Thyroid gland (tissue), 4 donors: ENCODE data around the gene CTSE. TPM values are rescaled to one million over a fixed set of nuclear protein-coding genes. Genes with fewer than 3 reads are reported as not detected.
A peak's percentile ranks its signal among the peaks of the same experiment; 100 is the strongest.

Experiments used
- DNase-seq, 2 donors: peaks; one replicate each; pipeline ENCODE4 v3.0.0-alpha.2; 2019
- H3K27ac ChIP-seq, 3 donors: fragments of 200-600 bp; sonication (generic); 1 replicate in 2 of 3; 2 replicates in 1 of 3; pipeline ENCODE4 v1.5.1; 2016 to 2019; ENCODE audit warnings: mild to moderate bottlenecking in 1 of 3, moderate library complexity in 1 of 3
- H3K27me3 ChIP-seq: fragments of 200-600 bp; sonication (generic); one replicate; pipeline ENCODE4 v1.5.1; 2019
- H3K36me3 ChIP-seq, 2 donors: fragments of 200-600 bp; sonication (generic); one replicate each; pipeline ENCODE4 v1.5.1; 2016 to 2019
- H3K4me1 ChIP-seq, 2 donors: fragments of 200-600 bp; sonication (generic); one replicate each; pipeline ENCODE4 v1.5.1; 2017 to 2019
- H3K4me3 ChIP-seq, 3 donors: fragments of 200-600 bp; sonication (generic); replicated peaks in 1 of 3; 1 replicate in 2 of 3; 2 replicates in 1 of 3; pipeline ENCODE4 v1.5.1; 2016; ENCODE audit warnings: mild to moderate bottlenecking in 1 of 3
- H3K9me3 ChIP-seq: fragments of 200-600 bp; sonication (generic); one replicate; pipeline ENCODE4 v1.5.1; 2017
- CTCF ChIP-seq, 6 experiments: fragments of 200-600 bp in 3 of 6; fragments of 450-650 bp in 3 of 6; sonication (generic) in 3 of 6; IDR thresholded peaks; one replicate each; pipeline ENCODE4 v1.5.1; 2016 to 2019; ENCODE audit warnings: antibody characterized with exemption in 6 of 6, mild to moderate bottlenecking in 2 of 6, inconsistent platforms in 1 of 6, moderate library complexity in 1 of 6
- POLR2A ChIP-seq, 2 donors: fragments of 450-650 bp; IDR thresholded peaks; one replicate each; pipeline ENCODE4 v1.6.1; 2017; ENCODE audit warnings: antibody characterized with exemption in 2 of 2, mild to moderate bottlenecking in 2 of 2, moderate library complexity in 1 of 2
- WGBS, 2 donors: methylation state at CpG; one replicate each; pipeline ENCODE4 v1.1.5; 2017; 5-methylcytosine and 5-hydroxymethylcytosine counted together
- intact Hi-C: fragments of 100-400 bp; cut with DNase I; formaldehyde crosslinking; loops from one replicate; pipeline ENCODE4 v1.15.1; 2023
- total RNA-seq, 4 donors: library from RNA; depleted of rRNA; stranded (reverse); fragments of >200 nt; gene quantifications; one replicate each; pipeline ENCODE4 v1.2.3, GENCODE V29; 2016

Gene CTSE
- total RNA-seq, 4 donors from 2014 or later, result 3.6 to 38.2 (median 19.0) TPM

GRCh38 chr1:205983925-205984725 lies 39.6 kb downstream of the CTSE start:
- peak; percentile 70 to 80 for DNase-seq
- TF ChIP-seq CTCF (IDR thresholded peaks at IDR 0.05), result peak; percentile 29 to 88 (median 74)
- no peak for TF ChIP-seq POLR2A (IDR thresholded peaks at IDR 0.05)
- H3K27ac ChIP-seq, result peak overlapping the region; percentile 53 to 74 (median 63)
- no peaks in the 10 kb centered on the region for H3K27me3 ChIP-seq
- H3K4me1 ChIP-seq, result peaks cover 24 to 30% of the 10 kb centered on the region in 2 donors
- WGBS, 2 donors, result 27 to 41% methylated on average over 13 to 14 of the region's 14 CpGs
- no peak overlapping the region for H3K4me3 ChIP-seq
- H3K36me3 ChIP-seq, result no peaks in the 10 kb centered on the region
- intact Hi-C loops, result loop anchor here (2.0 kb wide), 1 partner anchor 125 kb away; no protein-coding TSS in a partner anchor
- no peaks in the 10 kb centered on the region for H3K9me3 ChIP-seq

GRCh38 chr1:205981257-205981656 lies 42.4 kb downstream of the CTSE start:
- H3K27me3 ChIP-seq, result no peaks in the 10 kb centered on the region
- H3K27ac ChIP-seq, result no peak overlapping the region
- intact Hi-C loops, result no loop called here
- peaks cover 7 to 31% of the 10 kb centered on the region in 2 donors for H3K4me1 ChIP-seq
- DNase-seq, result no peak
- H3K36me3 ChIP-seq, result no peaks in the 10 kb centered on the region
- no peak overlapping the region for H3K4me3 ChIP-seq
- TF ChIP-seq CTCF (IDR thresholded peaks at IDR 0.05) (no peak), POLR2A (IDR thresholded peaks at IDR 0.05) (no peak)
- 97 to 98% methylated on average over 1 of the region's 1 CpG for WGBS, 2 donors
- no peaks in the 10 kb centered on the region for H3K9me3 ChIP-seq

- DNase-seq, result no peak
- Histone ChIP-seq H3K4me1 (peaks cover 5 to 35% of the 10 kb centered on the region in 2 donors), H3K9me3 (no peaks in the 10 kb centered on the region), H3K27ac (no peak overlapping the region), H3K27me3 (no peaks in the 10 kb centered on the region), H3K4me3 (no peak overlapping the region), H3K36me3 (no peaks in the 10 kb centered on the region)
- WGBS, 2 donors, result 71 to 73% methylated on average over 3 of the region's 3 CpGs
- intact Hi-C loops, result no loop called here
- no peak for TF ChIP-seq CTCF (IDR thresholded peaks at IDR 0.05)
- no peak for TF ChIP-seq POLR2A (IDR thresholded peaks at IDR 0.05)
Measured at GRCh38 chr1:205980237-205980870, 43.3 kb downstream of the CTSE start.

GRCh38 chr1:205979301-205979700 lies 44.4 kb downstream of the CTSE start:
- H3K36me3 ChIP-seq, result no peaks in the 10 kb centered on the region
- H3K4me3 ChIP-seq, result no peak overlapping the region
- TF ChIP-seq CTCF (IDR thresholded peaks at IDR 0.05) (no peak), POLR2A (IDR thresholded peaks at IDR 0.05) (no peak)
- DNase-seq, result no peak
- peaks cover 5 to 30% of the 10 kb centered on the region in 2 donors for H3K4me1 ChIP-seq
- no peak overlapping the region for H3K27ac ChIP-seq
- 86 to 90% methylated on average over 6 of the region's 6 CpGs for WGBS, 2 donors
- no peaks in the 10 kb centered on the region for H3K27me3 ChIP-seq
- H3K9me3 ChIP-seq, result no peaks in the 10 kb centered on the region
- intact Hi-C loops, result loop anchor here (5.0 kb wide), 2 partner anchors 187 to 322 kb away; no protein-coding TSS in a partner anchor

GRCh38 chr1:205978676-205979075 lies 45.0 kb downstream of the CTSE start:
- WGBS, 2 donors, result 73 to 98% methylated on average over 5 to 7 of the region's 7 CpGs
- H3K4me3 ChIP-seq, result no peak overlapping the region
- no peaks in the 10 kb centered on the region for H3K27me3 ChIP-seq
- no peak for DNase-seq
- no peaks in the 10 kb centered on the region for H3K9me3 ChIP-seq
- no peak overlapping the region for H3K27ac ChIP-seq
- intact Hi-C loops, result loop anchor here (5.0 kb wide), 2 partner anchors 186 to 321 kb away; no protein-coding TSS in a partner anchor
- no peaks in the 10 kb centered on the region for H3K36me3 ChIP-seq
- H3K4me1 ChIP-seq, result peaks cover 1 to 24% of the 10 kb centered on the region in 2 donors
- TF ChIP-seq POLR2A (IDR thresholded peaks at IDR 0.05), result no peak
- TF ChIP-seq CTCF (IDR thresholded peaks at IDR 0.05), result no peak
